ENCODE data around the gene NAV2. TPM values are rescaled to one million over a fixed set of nuclear protein-coding genes. Genes with fewer than 3 reads are reported as not detected.

NAV2 gene
- total RNA-seq, 1 donor from 2014 or later, result not detected

- Mint-ChIP-seq H3K27ac (no peak overlapping the region), H3K4me3 (no peak overlapping the region), H3K4me1 (no peaks in the 10 kb centered on the region), H3K36me3 (ENCODE audit: low read depth) (no peaks in the 10 kb centered on the region), H3K27me3 (no peaks in the 10 kb centered on the region), H3K9me3 (no peaks in the 10 kb centered on the region)
- intact Hi-C loops (cut with micrococcal nuclease), result no loop called here
- no peak for DNase-seq
Measured at GRCh38 chr11:19868281-19868821, 155.7 kb downstream of the NAV2 start.

- no peaks in the 10 kb centered on the region for H3K9me3 Mint-ChIP-seq
- H3K4me1 Mint-ChIP-seq, result no peaks in the 10 kb centered on the region
- no peak for DNase-seq
- no peaks in the 10 kb centered on the region for H3K36me3 Mint-ChIP-seq (ENCODE audit: low read depth)
- no peaks in the 10 kb centered on the region for H3K27me3 Mint-ChIP-seq
- intact Hi-C loops (cut with micrococcal nuclease), result no loop called here
- H3K4me3 Mint-ChIP-seq, result no peak overlapping the region
- H3K27ac Mint-ChIP-seq, result no peak overlapping the region
Measured at GRCh38 chr11:19868871-19869270, 156.2 kb downstream of the NAV2 start.

- intact Hi-C loops (cut with micrococcal nuclease), result no loop called here
- H3K27ac Mint-ChIP-seq, result no peak overlapping the region
- no peaks in the 10 kb centered on the region for H3K9me3 Mint-ChIP-seq
- H3K4me3 Mint-ChIP-seq, result no peak overlapping the region
- no peaks in the 10 kb centered on the region for H3K36me3 Mint-ChIP-seq (ENCODE audit: low read depth)
- no peak for DNase-seq
- H3K27me3 Mint-ChIP-seq, result no peaks in the 10 kb centered on the region
- H3K4me1 Mint-ChIP-seq, result no peaks in the 10 kb centered on the region
Measured at GRCh38 chr11:19869466-19869865, 156.8 kb downstream of the NAV2 start.

- no peak overlapping the region for H3K27ac Mint-ChIP-seq
Measured at GRCh38 chr11:19869946-19870589, 157.4 kb downstream of the NAV2 start.

GRCh38 chr11:19871531-19871930 is 158.9 kb downstream of the NAV2 start:
- no peaks in the 10 kb centered on the region for H3K4me1 Mint-ChIP-seq
- no peaks in the 10 kb centered on the region for H3K36me3 Mint-ChIP-seq (ENCODE audit: low read depth)
- intact Hi-C loops (cut with micrococcal nuclease), result no loop called here
- no peak overlapping the region for H3K27ac Mint-ChIP-seq
- H3K27me3 Mint-ChIP-seq, result no peaks in the 10 kb centered on the region
- DNase-seq, result no peak
- H3K4me3 Mint-ChIP-seq, result no peak overlapping the region
- H3K9me3 Mint-ChIP-seq, result no peaks in the 10 kb centered on the region

More at GRCh38 chr11:19869946-19870589, 157.4 kb downstream of the NAV2 start:
- DNase-seq, result no peak
- no peak overlapping the region for H3K4me3 Mint-ChIP-seq
- no peaks in the 10 kb centered on the region for H3K9me3 Mint-ChIP-seq
- no peaks in the 10 kb centered on the region for H3K4me1 Mint-ChIP-seq
- H3K27me3 Mint-ChIP-seq, result no peaks in the 10 kb centered on the region
- intact Hi-C loops (cut with micrococcal nuclease), result no loop called here
- no peaks in the 10 kb centered on the region for H3K36me3 Mint-ChIP-seq (ENCODE audit: low read depth)

GRCh38 chr11:19872512-19873145 is 160.0 kb downstream of the NAV2 start:
- no peak overlapping the region for H3K27ac Mint-ChIP-seq
- H3K4me1 Mint-ChIP-seq, result no peaks in the 10 kb centered on the region
- intact Hi-C loops (cut with micrococcal nuclease), result no loop called here
- H3K27me3 Mint-ChIP-seq, result no peaks in the 10 kb centered on the region
- H3K36me3 Mint-ChIP-seq (ENCODE audit: low read depth), result no peaks in the 10 kb centered on the region
- no peaks in the 10 kb centered on the region for H3K9me3 Mint-ChIP-seq
- DNase-seq, result no peak
- no peak overlapping the region for H3K4me3 Mint-ChIP-seq

GRCh38 chr11:19873730-19874129 is 161.1 kb downstream of the NAV2 start:
- intact Hi-C loops (cut with micrococcal nuclease), result no loop called here
- Mint-ChIP-seq H3K27ac (no peak overlapping the region), H3K27me3 (no peaks in the 10 kb centered on the region), H3K36me3 (ENCODE audit: low read depth) (no peaks in the 10 kb centered on the region), H3K4me1 (no peaks in the 10 kb centered on the region), H3K4me3 (no peak overlapping the region), H3K9me3 (no peaks in the 10 kb centered on the region)
- no peak for DNase-seq

- no peak for DNase-seq
- no peaks in the 10 kb centered on the region for H3K9me3 Mint-ChIP-seq
- H3K4me1 Mint-ChIP-seq, result no peaks in the 10 kb centered on the region
- H3K27ac Mint-ChIP-seq, result no peak overlapping the region
- H3K36me3 Mint-ChIP-seq (ENCODE audit: low read depth), result no peaks in the 10 kb centered on the region
- H3K4me3 Mint-ChIP-seq, result no peak overlapping the region
- H3K27me3 Mint-ChIP-seq, result no peaks in the 10 kb centered on the region
- intact Hi-C loops (cut with micrococcal nuclease), result no loop called here
Measured at GRCh38 chr11:19874266-19874665, 161.6 kb downstream of the NAV2 start.

- Mint-ChIP-seq H3K4me3 (no peak overlapping the region), H3K36me3 (ENCODE audit: low read depth) (no peaks in the 10 kb centered on the region), H3K27me3 (no peaks in the 10 kb centered on the region), H3K27ac (no peak overlapping the region), H3K9me3 (no peaks in the 10 kb centered on the region), H3K4me1 (no peaks in the 10 kb centered on the region)
- intact Hi-C loops (cut with micrococcal nuclease), result no loop called here
- no peak for DNase-seq
Measured at GRCh38 chr11:19876750-19877149, 164.1 kb downstream of the NAV2 start.

GRCh38 chr11:19878520-19878919 is 165.9 kb downstream of the NAV2 start:
- H3K36me3 Mint-ChIP-seq (ENCODE audit: low read depth), result no peaks in the 10 kb centered on the region
- no peak for DNase-seq
- no peaks in the 10 kb centered on the region for H3K27me3 Mint-ChIP-seq
- no peaks in the 10 kb centered on the region for H3K4me1 Mint-ChIP-seq
- no peak overlapping the region for H3K4me3 Mint-ChIP-seq
- intact Hi-C loops (cut with micrococcal nuclease), result no loop called here
- H3K9me3 Mint-ChIP-seq, result no peaks in the 10 kb centered on the region
- H3K27ac Mint-ChIP-seq, result no peak overlapping the region

GRCh38 chr11:19879307-19880087 is 166.9 kb downstream of the NAV2 start:
- H3K4me3 Mint-ChIP-seq, result no peak overlapping the region
- intact Hi-C loops (cut with micrococcal nuclease), result no loop called here
- no peaks in the 10 kb centered on the region for H3K36me3 Mint-ChIP-seq (ENCODE audit: low read depth)
- no peak overlapping the region for H3K27ac Mint-ChIP-seq
- DNase-seq, result no peak
- no peaks in the 10 kb centered on the region for H3K4me1 Mint-ChIP-seq
- H3K27me3 Mint-ChIP-seq, result no peaks in the 10 kb centered on the region
- no peaks in the 10 kb centered on the region for H3K9me3 Mint-ChIP-seq

- no peak for DNase-seq
- intact Hi-C loops (cut with micrococcal nuclease), result no loop called here
- no peaks in the 10 kb centered on the region for H3K4me1 Mint-ChIP-seq
- H3K27ac Mint-ChIP-seq, result no peak overlapping the region
- H3K36me3 Mint-ChIP-seq (ENCODE audit: low read depth), result no peaks in the 10 kb centered on the region
- H3K27me3 Mint-ChIP-seq, result no peaks in the 10 kb centered on the region
- no peaks in the 10 kb centered on the region for H3K9me3 Mint-ChIP-seq
- no peak overlapping the region for H3K4me3 Mint-ChIP-seq
Measured at GRCh38 chr11:19880088-19880345, 167.4 kb downstream of the NAV2 start.

GRCh38 chr11:19881177-19881576 is 168.5 kb downstream of the NAV2 start:
- intact Hi-C loops (cut with micrococcal nuclease), result no loop called here
- no peak for DNase-seq
- Mint-ChIP-seq H3K4me3 (no peak overlapping the region), H3K4me1 (no peaks in the 10 kb centered on the region), H3K36me3 (ENCODE audit: low read depth) (no peaks in the 10 kb centered on the region), H3K27ac (no peak overlapping the region), H3K9me3 (no peaks in the 10 kb centered on the region), H3K27me3 (no peaks in the 10 kb centered on the region)

- Mint-ChIP-seq H3K4me1 (no peaks in the 10 kb centered on the region), H3K36me3 (ENCODE audit: low read depth) (no peaks in the 10 kb centered on the region), H3K27ac (no peak overlapping the region), H3K27me3 (no peaks in the 10 kb centered on the region), H3K9me3 (no peaks in the 10 kb centered on the region), H3K4me3 (no peak overlapping the region)
- intact Hi-C loops (cut with micrococcal nuclease), result no loop called here
- no peak for DNase-seq
Measured at GRCh38 chr11:19882356-19882755, 169.7 kb downstream of the NAV2 start.

All from activated CD4-positive, alpha-beta T cell treated with anti-CD3 and anti-CD28 coated beads, Interleukin-2, amount 10 ng/mL, durations not matched to agents 24 days and 14 days (primary cell).